ENCODE measurements around the gene DNER. TPM values are rescaled to one million over a fixed set of nuclear protein-coding genes. Genes with fewer than 3 reads are reported as not detected.

Gene DNER
- total RNA-seq, 1 experiment from 2014 or later = 2.9 TPM

GRCh38 chr2:229371086-229371485 lies 343.3 kb downstream of the DNER start:
- CTCF ChIA-PET = no interaction called here
- no peak overlapping the region for H3K27ac ChIP-seq (ENCODE audit: low read depth, low read length)
- no peak overlapping the region for H3K9ac ChIP-seq (ENCODE audit: low read length)
- no peak overlapping the region for H2AFZ ChIP-seq (ENCODE audit: low read depth, low read length, poor library complexity, severe bottlenecking)
- RAD21 ChIA-PET (ENCODE audit: low non-redundant PET in 1 of 2, low total read pairs in 2 of 2, uncharacterized antibody in 2 of 2, unreplicated experiment in 2 of 2) = no interaction called here
- DNase-seq (ENCODE audit: low read depth, low spot score) (no peak), ATAC-seq (no peak)
- H3K4me1 ChIP-seq (ENCODE audit: control insufficient read depth in 1 of 2, insufficient read depth in 2 of 2, low read length in 2 of 2) = no peaks in the 10 kb centered on the region
- H3K9me2 ChIP-seq (ENCODE audit: insufficient read depth) = no peaks in the 10 kb centered on the region
- no peaks in the 10 kb centered on the region for H3K36me3 ChIP-seq (ENCODE audit: control insufficient read depth in 1 of 2, insufficient read depth in 2 of 2, low read length in 2 of 2)
- TF ChIP-seq CEBPB (IDR thresholded peaks at IDR 0.05; ENCODE audit: low read depth) (no peak), POLR2A (IDR thresholded peaks at IDR 0.05; ENCODE audit: borderline replicate concordance, extremely low read depth, insufficient read depth, insufficient read length) (no peak), JUND (IDR thresholded peaks at IDR 0.05) (no peak), SIN3A (IDR thresholded peaks at IDR 0.05; ENCODE audit: low read depth) (no peak), CBX3 (IDR thresholded peaks at IDR 0.05; ENCODE audit: low read depth) (no peak), EZH2phosphoT487 (IDR thresholded peaks at IDR 0.05; ENCODE audit: borderline replicate concordance) (no peak), ZFX (IDR thresholded peaks at IDR 0.05) (no peak)
- TF ChIP-seq, protein P1, sequence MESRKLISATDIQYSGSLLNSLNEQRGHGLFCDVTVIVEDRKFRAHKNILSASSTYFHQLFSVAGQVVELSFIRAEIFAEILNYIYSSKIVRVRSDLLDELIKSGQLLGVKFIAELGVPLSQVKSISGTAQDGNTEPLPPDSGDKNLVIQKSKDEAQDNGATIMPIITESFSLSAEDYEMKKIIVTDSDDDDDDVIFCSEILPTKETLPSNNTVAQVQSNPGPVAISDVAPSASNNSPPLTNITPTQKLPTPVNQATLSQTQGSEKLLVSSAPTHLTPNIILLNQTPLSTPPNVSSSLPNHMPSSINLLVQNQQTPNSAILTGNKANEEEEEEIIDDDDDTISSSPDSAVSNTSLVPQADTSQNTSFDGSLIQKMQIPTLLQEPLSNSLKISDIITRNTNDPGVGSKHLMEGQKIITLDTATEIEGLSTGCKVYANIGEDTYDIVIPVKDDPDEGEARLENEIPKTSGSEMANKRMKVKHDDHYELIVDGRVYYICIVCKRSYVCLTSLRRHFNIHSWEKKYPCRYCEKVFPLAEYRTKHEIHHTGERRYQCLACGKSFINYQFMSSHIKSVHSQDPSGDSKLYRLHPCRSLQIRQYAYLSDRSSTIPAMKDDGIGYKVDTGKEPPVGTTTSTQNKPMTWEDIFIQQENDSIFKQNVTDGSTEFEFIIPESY (IDR thresholded peaks at IDR 0.05; ENCODE audit: extremely low read depth, insufficient replicate concordance, low read length) = no peak
- TF ChIP-seq, protein P2, sequence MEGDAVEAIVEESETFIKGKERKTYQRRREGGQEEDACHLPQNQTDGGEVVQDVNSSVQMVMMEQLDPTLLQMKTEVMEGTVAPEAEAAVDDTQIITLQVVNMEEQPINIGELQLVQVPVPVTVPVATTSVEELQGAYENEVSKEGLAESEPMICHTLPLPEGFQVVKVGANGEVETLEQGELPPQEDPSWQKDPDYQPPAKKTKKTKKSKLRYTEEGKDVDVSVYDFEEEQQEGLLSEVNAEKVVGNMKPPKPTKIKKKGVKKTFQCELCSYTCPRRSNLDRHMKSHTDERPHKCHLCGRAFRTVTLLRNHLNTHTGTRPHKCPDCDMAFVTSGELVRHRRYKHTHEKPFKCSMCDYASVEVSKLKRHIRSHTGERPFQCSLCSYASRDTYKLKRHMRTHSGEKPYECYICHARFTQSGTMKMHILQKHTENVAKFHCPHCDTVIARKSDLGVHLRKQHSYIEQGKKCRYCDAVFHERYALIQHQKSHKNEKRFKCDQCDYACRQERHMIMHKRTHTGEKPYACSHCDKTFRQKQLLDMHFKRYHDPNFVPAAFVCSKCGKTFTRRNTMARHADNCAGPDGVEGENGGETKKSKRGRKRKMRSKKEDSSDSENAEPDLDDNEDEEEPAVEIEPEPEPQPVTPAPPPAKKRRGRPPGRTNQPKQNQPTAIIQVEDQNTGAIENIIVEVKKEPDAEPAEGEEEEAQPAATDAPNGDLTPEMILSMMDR (IDR thresholded peaks at IDR 0.05 in 2 of 3, conservative IDR thresholded peaks at IDR 0.05 in 1 of 3; ENCODE audit: borderline replicate concordance in 1 of 3, insufficient read depth in 1 of 3, low read depth in 2 of 3, low read length in 2 of 3) = no peak
- no TSS peak for BruUV-seq (replicated peaks)
- intact Hi-C loops (cut with micrococcal nuclease) = no loop called here
- H3K9me3 ChIP-seq (ENCODE audit: control insufficient read depth in 1 of 2, insufficient read depth in 1 of 2, low read depth in 1 of 2, low read length in 2 of 2) = no peaks in the 10 kb centered on the region
- no peaks in the 10 kb centered on the region for H3K27me3 ChIP-seq (ENCODE audit: insufficient read depth, low read length)
- POLR2A ChIA-PET = no interaction called here
- no peak overlapping the region for H3K4me3 ChIP-seq (replicated peaks in 1 of 2; ENCODE audit: low read depth in 1 of 2, low read length in 2 of 2)
- H4K20me1 ChIP-seq (ENCODE audit: insufficient read depth) = no peaks in the 10 kb centered on the region
- H3K4me2 ChIP-seq (ENCODE audit: low read length) = no peak overlapping the region
- H3K79me2 ChIP-seq (ENCODE audit: insufficient read depth, low read length) = no peaks in the 10 kb centered on the region

Data from HCT116 (cell line).